Pancreas (tissue), 10 donors: ENCODE measurements around the gene CTSA. TPM values are rescaled to one million over a fixed set of nuclear protein-coding genes. Genes with fewer than 3 reads are reported as not detected.

ENCODE experiments used
- ATAC-seq, 4 donors: fragments of 200-7000 bp; cut with Tn5 transposase; one replicate each; pipeline versions ENCODE4 v1.8.0 to v1.9.1; 2020; ENCODE audit warnings: mild to moderate bottlenecking in 4 of 4, moderate library complexity in 4 of 4
- DNase-seq, 6 donors: peaks; one replicate each; pipeline ENCODE4 v3.0.0-alpha.2; 2020
- FAIRE-seq: peaks from 2 replicates; lab custom pipeline; 2012; peaks lifted over from hg19 to GRCh38; lab: Jason Lieb, UNC
- H3K27ac ChIP-seq, 4 donors: fragments of 200-600 bp; sonication (generic); 1 replicate in 3 of 4; 2 replicates in 1 of 4; pipeline versions ENCODE4 v1.5.0 to v1.8.0; 2020
- H3K27me3 ChIP-seq, 4 donors: fragments of 200-600 bp; one replicate each; pipeline ENCODE4 v1.8.0; 2021
- H3K36me3 ChIP-seq, 3 donors: fragments of 200-600 bp; sonication (generic) in 1 of 3; one replicate each; pipeline versions ENCODE4 v1.5.0 to v1.8.0; 2020 to 2021
- H3K4me1 ChIP-seq, 3 donors: fragments of 200-600 bp; one replicate each; pipeline ENCODE4 v1.8.0; 2021
- H3K4me3 ChIP-seq, 4 donors: fragments of 200-600 bp; sonication (generic) in 2 of 4; one replicate each; pipeline versions ENCODE4 v1.5.0 to v1.8.0; 2020 to 2021
- H3K9me3 ChIP-seq, 4 donors: fragments of 200-600 bp; one replicate each; pipeline ENCODE4 v1.8.0; 2021
- WGBS, 2 donors: extraction: QIAGEN DNeasy Blood & Tissue Kit; methylation state at CpG; one replicate each; pipeline ENCODE4 v1.1.7; 2013; 5-methylcytosine and 5-hydroxymethylcytosine counted together
- intact Hi-C, 3 donors: fragments of 100-400 bp; cut with DNase I; formaldehyde crosslinking; loops; one replicate each; pipeline versions ENCODE4 v1.11.1 to v1.14.2; 2022
- polyA plus RNA-seq, 2 donors: library from polyadenylated mRNA; stranded (reverse); fragments of 200-250 nt; gene quantifications; one replicate each; pipeline ENCODE4 v1.2.3, GENCODE V29; 2013
- total RNA-seq, 6 donors: library from RNA; stranded (reverse); fragmentation: NEBNext Ultra II Directional in 4 of 6; extraction: Animal tissue kit (Norgen Biotek cat#: 25700) in 4 of 6; gene quantifications; one replicate each; pipeline versions ENCODE4 v1.2.1 to v1.2.4, GENCODE V29; 2021 to 2023
- TF ChIP-seq, protein P1 (sequence below), 4 donors: fragments of 200-600 bp; sonication (generic) in 3 of 4; IDR thresholded peaks; one replicate each; pipeline versions ENCODE4 v1.5.0 to v1.8.0; 2021; ENCODE audit warnings: antibody characterized with exemption in 4 of 4
- donor health status: healthy with polysubstance abuse.
- donor health status: DM: no; HTN: no; CAD: no; lungs with moderate emphysema.
- donor health status: DM: no; HTN: no; CAD: no.
- donor health status: control.
- donor health status: control.
- donor health status: Bipolar disorder and iron deficiency.
- donor health status: DM: yes; HTN: yes; CAD: no.
- donor health status: DM: no; HTN: no; CAD: no.
- donor health status: DM: no; HTN: no; CAD: no.
- donor health status: DM: yes; HTN: yes; CAD: no.

The CTSA gene
- total and polyA plus RNA-seq, 8 donors, result 27.6 to 103 (median 55.9) TPM

GRCh38 chr20:45883100-45883469 is 8.1 kb upstream of the CTSA start:
- Histone ChIP-seq H3K4me3 (no peak overlapping the region), H3K27me3 (no peaks in the 10 kb centered on the region), H3K4me1 (peaks cover 3 to 9% (median 4%) of the 10 kb centered on the region in 3 donors), H3K9me3 (no peaks in the 10 kb centered on the region), H3K27ac (no peak overlapping the region), H3K36me3 (peaks cover 0 to 13% (median 6%) of the 10 kb centered on the region in 3 donors)
- ATAC-seq (no peak), DNase-seq (no peak), FAIRE-seq (no peak)
- TF ChIP-seq, protein P1, sequence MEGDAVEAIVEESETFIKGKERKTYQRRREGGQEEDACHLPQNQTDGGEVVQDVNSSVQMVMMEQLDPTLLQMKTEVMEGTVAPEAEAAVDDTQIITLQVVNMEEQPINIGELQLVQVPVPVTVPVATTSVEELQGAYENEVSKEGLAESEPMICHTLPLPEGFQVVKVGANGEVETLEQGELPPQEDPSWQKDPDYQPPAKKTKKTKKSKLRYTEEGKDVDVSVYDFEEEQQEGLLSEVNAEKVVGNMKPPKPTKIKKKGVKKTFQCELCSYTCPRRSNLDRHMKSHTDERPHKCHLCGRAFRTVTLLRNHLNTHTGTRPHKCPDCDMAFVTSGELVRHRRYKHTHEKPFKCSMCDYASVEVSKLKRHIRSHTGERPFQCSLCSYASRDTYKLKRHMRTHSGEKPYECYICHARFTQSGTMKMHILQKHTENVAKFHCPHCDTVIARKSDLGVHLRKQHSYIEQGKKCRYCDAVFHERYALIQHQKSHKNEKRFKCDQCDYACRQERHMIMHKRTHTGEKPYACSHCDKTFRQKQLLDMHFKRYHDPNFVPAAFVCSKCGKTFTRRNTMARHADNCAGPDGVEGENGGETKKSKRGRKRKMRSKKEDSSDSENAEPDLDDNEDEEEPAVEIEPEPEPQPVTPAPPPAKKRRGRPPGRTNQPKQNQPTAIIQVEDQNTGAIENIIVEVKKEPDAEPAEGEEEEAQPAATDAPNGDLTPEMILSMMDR (IDR thresholded peaks at IDR 0.05), result no peak
- intact Hi-C loops, result no loop called here
- WGBS, 2 donors, result 71 to 84% methylated on average over 9 of the region's 9 CpGs

DNA sequence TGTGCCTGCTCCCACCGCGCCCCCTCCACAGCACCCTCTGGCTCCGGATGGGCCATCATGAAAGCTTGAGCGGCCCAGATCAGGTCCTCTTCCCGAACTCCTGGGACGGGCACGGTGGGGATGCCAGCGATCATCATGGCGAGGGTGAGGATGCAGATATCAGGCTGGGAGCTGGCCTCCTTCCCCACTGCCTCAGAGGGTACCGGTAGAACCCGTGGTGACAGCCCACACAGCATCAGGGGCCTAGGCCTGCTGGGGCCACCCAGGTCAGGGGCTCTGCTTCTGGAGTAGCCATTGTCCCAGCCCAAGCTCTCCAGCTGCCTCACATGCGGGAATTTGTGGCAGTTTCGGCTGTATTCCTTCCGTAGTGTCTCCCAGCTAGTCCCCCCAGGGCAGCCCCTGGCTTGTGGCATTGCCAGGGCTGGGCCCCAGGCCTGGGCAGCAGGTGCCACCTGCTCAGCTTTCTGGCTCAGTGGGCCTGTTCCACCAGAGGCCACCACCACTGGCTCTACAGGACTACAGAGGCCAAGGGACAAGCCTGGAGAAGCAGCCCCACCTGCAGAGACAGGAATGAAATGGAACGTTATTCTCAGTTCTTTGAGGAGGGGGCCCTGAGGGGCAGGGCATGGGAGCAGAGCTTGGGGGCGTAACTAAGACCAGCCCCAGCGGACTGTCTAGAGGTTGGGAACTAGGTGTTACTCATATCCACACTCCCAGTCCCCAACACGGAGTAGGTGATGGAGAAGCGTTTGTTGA is 4.4 kb upstream of the CTSA start:
- Histone ChIP-seq H3K9me3 (no peaks in the 10 kb centered on the region), H3K27me3 (no peaks in the 10 kb centered on the region), H3K4me1 (peaks cover 1 to 3% (median 1%) of the 10 kb centered on the region in 3 donors), H3K27ac (no peak overlapping the region), H3K4me3 (no peak overlapping the region), H3K36me3 (peaks cover 0 to 8% (median 6%) of the 10 kb centered on the region in 3 donors)
- no peak for ATAC-seq
- DNase-seq, result no peak
- TF ChIP-seq, protein P1 (IDR thresholded peaks at IDR 0.05), result no peak
- 89 to 93% methylated on average over 18 to 19 of the region's 19 CpGs for WGBS, 2 donors
- intact Hi-C loops, result loop anchor here in 1 of 3 donors (5.0 kb wide), 1 partner anchor 81 kb away; no protein-coding TSS in a partner anchor
- no peak for FAIRE-seq

DNA sequence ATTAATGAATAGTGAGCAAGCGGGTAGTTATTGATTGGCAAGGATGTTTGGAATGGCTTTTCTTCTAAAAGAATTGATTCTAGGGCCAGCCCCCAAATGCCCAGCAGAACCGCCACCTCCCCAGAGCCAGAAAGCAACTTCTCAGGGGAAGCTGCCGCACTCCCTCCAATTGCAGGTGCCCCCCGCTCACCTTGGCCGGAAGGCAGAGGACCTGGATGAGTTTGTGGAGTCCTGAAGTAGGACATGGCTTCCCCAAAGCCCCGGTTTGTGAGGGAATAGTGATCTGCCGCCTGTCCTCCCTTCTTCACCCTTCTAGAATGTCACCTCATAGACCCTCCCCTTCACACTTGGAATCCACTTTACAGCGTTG is 3.8 kb upstream of the CTSA start, which contains the start of gene SPATA25:
Gene SPATA25, minus strand, starts transcription at position 277 of the 370 bp plus-strand sequence. Its CDS starts 32 bp downstream, at position 245.
- FAIRE-seq (no peak), DNase-seq (no peak), ATAC-seq (no peak)
- intact Hi-C loops, result loop anchor here in 1 of 3 donors (5.0 kb wide), 1 partner anchor 80 kb away; no protein-coding TSS in a partner anchor
- Histone ChIP-seq H3K36me3 (peaks cover 0 to 8% (median 6%) of the 10 kb centered on the region in 3 donors), H3K9me3 (no peaks in the 10 kb centered on the region), H3K27me3 (no peaks in the 10 kb centered on the region), H3K27ac (no peak within 1 kb of the TSS), H3K4me1 (peaks cover 0 to 4% (median 3%) of the 10 kb centered on the region in 3 donors), H3K4me3 (no peak within 1 kb of the TSS)
- TF ChIP-seq, protein P1 (IDR thresholded peaks at IDR 0.05), result no peak
- WGBS, 2 donors, result 87 to 91% methylated on average over 8 of the region's 8 CpGs

- WGBS, 2 donors, result 83 to 88% methylated on average over 3 of the region's 3 CpGs
- intact Hi-C loops, result loop anchor here in 1 of 3 donors (5.0 kb wide), 1 partner anchor 79 kb away; no protein-coding TSS in a partner anchor
These were observed 2.5 kb upstream of the CTSA start for GRCh38 chr20:45888681-45889080.

More at GRCh38 chr20:45888681-45889080, 2.5 kb upstream of the CTSA start:
- FAIRE-seq, result no peak
- peaks cover 0 to under 1% (median 0%) of the 10 kb centered on the region in 3 donors for H3K36me3 ChIP-seq
- H3K27ac ChIP-seq, result no peak overlapping the region
- no peaks in the 10 kb centered on the region for H3K27me3 ChIP-seq
- no peak for DNase-seq
- ATAC-seq, result no peak
- no peaks in the 10 kb centered on the region for H3K9me3 ChIP-seq
- no peak overlapping the region for H3K4me3 ChIP-seq
- H3K4me1 ChIP-seq, result peaks cover 3 to 4% (median 4%) of the 10 kb centered on the region in 3 donors
- TF ChIP-seq, protein P1 (IDR thresholded peaks at IDR 0.05), result no peak
